ENCODE results near the gene AP1S1. TPM values are rescaled to one million over a fixed set of nuclear protein-coding genes. Genes with fewer than 3 reads are reported as not detected.

Gene AP1S1
- total and polyA plus RNA-seq, 9 of the 15 experiments (the other 6 are each of a cell fraction or from before 2014, with no cell fraction given), result 4.4 to 149 (median 89.4) TPM

GRCh38 chr7:101170617-101171441, 16.6 kb downstream of the AP1S1 start:
- CTCF ChIA-PET (ENCODE audit: low intra/inter-chr PET ratio), result interaction anchor here (0.6 to 2.4 kb wide), 5 partner anchors 22 to 119 kb away, joined by 3 to 20 read pairs (median 3); no protein-coding TSS in a partner anchor
- 5% methylated on average over 17 of the region's 17 CpGs for WGBS (ENCODE audit: insufficient coverage, low coverage, missing lambda C conversion rate)
- Histone ChIP-seq H3K4me2 (ENCODE audit: insufficient read depth, low read length) (no peak overlapping the region), H3K4me1 (replicated peaks in 1 of 2; ENCODE audit: control insufficient read depth in 2 of 2, insufficient read depth in 2 of 2, low read length in 2 of 2) (peaks cover 26 to 59% of the 10 kb centered on the region in 2 experiments), H3K4me3 (no peak overlapping the region), H3K27me3 (ENCODE audit: control insufficient read depth in 2 of 2, insufficient read depth in 2 of 2, low read length in 2 of 2) (peaks cover 26 to 37% of the 10 kb centered on the region in 2 experiments; a peak in 4 of 5 replicates), H2AFZ (ENCODE audit: low read depth, low read length) (no peak overlapping the region), H3K36me3 (ENCODE audit: control insufficient read depth, insufficient read depth, low read length) (no peaks in the 10 kb centered on the region), H3K27ac (ENCODE audit: extremely low read depth, low read depth, low read length) (no peak overlapping the region), H3K9me1 (ENCODE audit: control insufficient read depth, insufficient read depth, low read length) (peaks cover 6% of the 10 kb centered on the region), H4K20me1 (replicated peaks; ENCODE audit: control insufficient read depth, insufficient read depth, low read length) (peaks cover 14% of the 10 kb centered on the region), H3K79me2 (ENCODE audit: control insufficient read depth, insufficient read depth, low read length) (no peaks in the 10 kb centered on the region), H3K9me3 (replicated peaks; ENCODE audit: control insufficient read depth, insufficient read depth, low read depth, low read length) (no peaks in the 10 kb centered on the region), H3K9ac (ENCODE audit: insufficient read depth in 1 of 2, low read depth in 2 of 2, low read length in 2 of 2) (no peak overlapping the region)
- in situ Hi-C loops (cut with MboI) (no loop called here), intact Hi-C loops (cut with micrococcal nuclease) (no loop called here)
- POLR2A ChIA-PET, result interaction anchor here (0.5 to 0.7 kb wide), 4 partner anchors 76 to 575 kb away, joined by 3 read pairs; no protein-coding TSS in a partner anchor
- BruUV-seq (replicated peaks), result no TSS peak
- no peak for ATAC-seq
- DNase-seq (ENCODE audit: extremely low read depth in 1 of 4, low spot score in 3 of 4), result no peak
- TF ChIP-seq EGR1 (conservative IDR thresholded peaks at IDR 0.05) (0 out of 2 replicates have a peak, but pooled peaks have one; percentile 5), ZFP36 (IDR thresholded peaks at IDR 0.05; ENCODE audit: low read depth, low read length, partially characterized antibody) (no peak)
- no peak for FAIRE-seq

DNA sequence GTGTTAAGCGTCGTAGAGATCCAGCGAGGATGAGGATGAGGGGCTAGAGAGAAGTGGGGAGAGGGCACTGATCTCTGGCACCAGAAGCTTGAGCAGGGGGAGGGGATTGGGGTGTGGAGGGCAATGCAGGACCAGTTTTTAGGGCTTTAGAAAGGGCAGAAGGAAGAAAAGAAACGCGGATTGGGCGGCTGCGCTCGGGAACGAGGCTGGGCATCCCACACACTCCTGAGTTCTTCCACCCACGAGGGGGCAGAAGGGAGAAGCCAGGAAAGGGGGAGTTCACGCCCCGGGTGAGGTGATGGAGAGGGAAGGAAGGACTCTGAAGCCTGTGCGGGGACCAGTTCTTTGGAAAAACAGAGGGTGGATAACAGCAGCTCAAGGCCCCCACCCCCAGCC, 17.2 kb downstream of the AP1S1 start:
- CTCF ChIA-PET (ENCODE audit: low intra/inter-chr PET ratio), result interaction anchor here (1.1 to 1.5 kb wide), 2 partner anchors 21 to 119 kb away, joined by 3 read pairs; no protein-coding TSS in a partner anchor
- Histone ChIP-seq H3K4me2 (ENCODE audit: insufficient read depth, low read length) (no peak overlapping the region), H3K9me1 (ENCODE audit: control insufficient read depth, insufficient read depth, low read length) (peaks cover 6% of the 10 kb centered on the region), H4K20me1 (replicated peaks; ENCODE audit: control insufficient read depth, insufficient read depth, low read length) (peaks cover 14% of the 10 kb centered on the region), H3K36me3 (ENCODE audit: control insufficient read depth, insufficient read depth, low read length) (no peaks in the 10 kb centered on the region), H2AFZ (ENCODE audit: low read depth, low read length) (no peak overlapping the region), H3K79me2 (ENCODE audit: control insufficient read depth, insufficient read depth, low read length) (no peaks in the 10 kb centered on the region), H3K27ac (ENCODE audit: extremely low read depth, low read depth, low read length) (no peak overlapping the region), H3K27me3 (ENCODE audit: control insufficient read depth in 2 of 2, insufficient read depth in 2 of 2, low read length in 2 of 2) (peaks cover 30 to 37% of the 10 kb centered on the region in 2 experiments; a peak in 4 of 5 replicates), H3K4me1 (replicated peaks in 1 of 2; ENCODE audit: control insufficient read depth in 2 of 2, insufficient read depth in 2 of 2, low read length in 2 of 2) (peaks cover 21 to 53% of the 10 kb centered on the region in 2 experiments), H3K9me3 (replicated peaks; ENCODE audit: control insufficient read depth, insufficient read depth, low read depth, low read length) (no peaks in the 10 kb centered on the region), H3K4me3 (no peak overlapping the region), H3K9ac (ENCODE audit: insufficient read depth in 1 of 2, low read depth in 2 of 2, low read length in 2 of 2) (no peak overlapping the region)
- no peak for FAIRE-seq
- intact Hi-C loops (cut with micrococcal nuclease) (no loop called here), in situ Hi-C loops (cut with MboI) (no loop called here)
- no peak for ATAC-seq
- 3% methylated on average over 9 of the region's 13 CpGs for WGBS (ENCODE audit: insufficient coverage, low coverage, missing lambda C conversion rate)
- POLR2A ChIA-PET, result interaction anchor here (0.5 to 0.7 kb wide), 2 partner anchors 103 to 563 kb away, joined by 3 read pairs; no protein-coding TSS in a partner anchor
- BruUV-seq (replicated peaks), result no TSS peak
- peak in 2 of 4 experiments; percentile 40 to 46 for DNase-seq (ENCODE audit: extremely low read depth in 1 of 4, low spot score in 3 of 4)
- TF ChIP-seq TRIM28 (IDR thresholded peaks at IDR 0.05) (no peak), DNMT1 (IDR thresholded peaks at IDR 0.05) (no peak), RAD51 (IDR thresholded peaks at IDR 0.05; ENCODE audit: borderline replicate concordance, low read depth) (no peak), ZNF57 (CRISPR knock-in tag; IDR thresholded peaks at IDR 0.05) (no peak), ZKSCAN8 (CRISPR knock-in tag; IDR thresholded peaks at IDR 0.05) (no peak), YBX1 (IDR thresholded peaks at IDR 0.05) (no peak), KAT7 (CRISPR knock-in tag; IDR thresholded peaks at IDR 0.05; ENCODE audit: borderline replicate concordance) (no peak), GABPB1 (CRISPR knock-in tag; IDR thresholded peaks at IDR 0.05) (no peak), PRMT5 (CRISPR knock-in tag; IDR thresholded peaks at IDR 0.05) (no peak), TBL1XR1 (IDR thresholded peaks at IDR 0.05; ENCODE audit: low read length in 2 of 2) (no peak), FOXA1 (IDR thresholded peaks at IDR 0.05; ENCODE audit: borderline replicate concordance) (no peak), HOXB6 (CRISPR knock-in tag; IDR thresholded peaks at IDR 0.05; ENCODE audit: borderline replicate concordance) (no peak), HOMEZ (CRISPR knock-in tag; IDR thresholded peaks at IDR 0.05) (no peak)
